PC-3 (cell line): ENCODE data around the gene PPP2R5D.

Experiments
- CTCF ChIP-seq: fragments of 300-600 bp; sonication (generic); conservative IDR thresholded peaks from 2 replicates; pipeline ENCODE4 v1.5.1; 2017; ENCODE audit warnings: antibody characterized with exemption, low read depth, mild to moderate bottlenecking, low read length
- EZH2 ChIP-seq: fragments of 300-600 bp; sonication (generic); IDR thresholded peaks from one replicate; pipeline ENCODE4 v1.6.1; 2017; ENCODE audit warnings: antibody characterized with exemption, mild to moderate bottlenecking, low read length; ENCODE audit not compliant: unreplicated experiment
- EZH2phosphoT487 ChIP-seq: fragments of 300-600 bp; sonication (generic); IDR thresholded peaks from 2 replicates; pipeline ENCODE4 v1.6.1; 2018; ENCODE audit warnings: mild to moderate bottlenecking, antibody characterized with exemption, low read length, borderline replicate concordance

- TF ChIP-seq CTCF (no peak), EZH2 (no peak), EZH2phosphoT487 (no peak)
Measured at GRCh38 chr6:43006251-43006650, 21.9 kb downstream of the PPP2R5D start.
